SJSA1 (cell line): Measurements from ENCODE around the gene PCNX3. TPM values are rescaled to one million over a fixed set of nuclear protein-coding genes. Genes with fewer than 3 reads are reported as not detected.

Experiments
- total RNA-seq: library from RNA; depleted of rRNA; stranded (reverse); fragments of >200 nt; shearing (Covaris generic); gene quantifications from 2 replicates; pipeline ENCODE4 v1.2.3, GENCODE V29; 2014; rRNA removed

The PCNX3 gene
- total RNA-seq, 1 experiment from 2014 or later: 39.7 TPM

Other genes starting within 250 kb of the PCNX3 start
- gene SLC25A45, start 233.1 kb upstream of the PCNX3 start, total RNA-seq: 3.1 and 5.3 TPM in 2 replicates
- gene FRMD8, start 229.1 kb upstream of the PCNX3 start, total RNA-seq: 90.2 and 125 TPM in 2 replicates
- 6.9 and 12.1 TPM in 2 replicates for gene NEAT1, start 193.0 kb upstream of the PCNX3 start, total RNA-seq
- gene MALAT1, start 116.7 kb upstream of the PCNX3 start, total RNA-seq: 1,620 and 2,210 TPM in 2 replicates
- 103 and 130 TPM in 2 replicates for gene SCYL1, start 90.7 kb upstream of the PCNX3 start, total RNA-seq
- 22.9 and 52.0 TPM in 2 replicates for gene LTBP3, start 57.4 kb upstream of the PCNX3 start, total RNA-seq
- gene ZNRD2, start 45.3 kb upstream of the PCNX3 start, total RNA-seq: 109 and 111 TPM in 2 replicates
- gene FAM89B, start 43.2 kb upstream of the PCNX3 start, total RNA-seq: 35.1 and 64.9 TPM in 2 replicates
- gene EHBP1L1, start 39.7 kb upstream of the PCNX3 start, total RNA-seq: 103 and 107 TPM in 2 replicates
- gene KCNK7, start 20.0 kb upstream of the PCNX3 start, total RNA-seq: 0.13 TPM in 1 of 2 replicates, not detected in the other
- gene MAP3K11, start 1.6 kb upstream of the PCNX3 start, total RNA-seq: 37.9 and 55.8 TPM in 2 replicates
- 48.0 and 56.1 TPM in 2 replicates for gene SIPA1, start 22.3 kb downstream of the PCNX3 start, total RNA-seq
- 51.7 and 63.3 TPM in 2 replicates for gene RELA, start 47.1 kb downstream of the PCNX3 start, total RNA-seq
- 90.5 and 119 TPM in 2 replicates for gene KAT5, start 96.5 kb downstream of the PCNX3 start, total RNA-seq
- 168 and 170 TPM in 2 replicates for gene RNASEH2C, start 105.0 kb downstream of the PCNX3 start, total RNA-seq
- gene AP5B1, start 165.2 kb downstream of the PCNX3 start, total RNA-seq: 30.4 and 33.4 TPM in 2 replicates
- not detected in 2 replicates for gene OVOL1, start 171.3 kb downstream of the PCNX3 start, total RNA-seq
- gene SNX32, start 218.2 kb downstream of the PCNX3 start, total RNA-seq: 0.16 TPM in 1 of 2 replicates, not detected in the other
- 4,273 and 4,722 TPM in 2 replicates for gene CFL1, start 242.4 kb downstream of the PCNX3 start, total RNA-seq
- 121 and 130 TPM in 2 replicates for gene MUS81, start 244.7 kb downstream of the PCNX3 start, total RNA-seq